ENCODE measurements around the gene SF3A1. TPM values are rescaled to one million over a fixed set of nuclear protein-coding genes. Genes with fewer than 3 reads are reported as not detected.
A peak's percentile ranks its signal among the peaks of the same experiment; 100 is the strongest.

SF3A1 gene
- total RNA-seq, 2 donors from 2014 or later, result 229 to 281 TPM

- no peak overlapping the region for H3K27ac Mint-ChIP-seq
- no peaks in the 10 kb centered on the region for H3K36me3 Mint-ChIP-seq
- no peaks in the 10 kb centered on the region for H3K9me3 Mint-ChIP-seq
- DNase-seq (ENCODE audit: low spot score in 2 of 2), result no peak
- no peak for ATAC-seq
Measured at GRCh38 chr22:30392661-30393321, 36.1 kb upstream of the SF3A1 start.

GRCh38 chr22:30390974-30391691, 34.4 kb upstream of the SF3A1 start:
- no peaks in the 10 kb centered on the region for H3K36me3 Mint-ChIP-seq
- ATAC-seq (peak; percentile 66 to 69), DNase-seq (ENCODE audit: low spot score in 2 of 2) (peak; percentile 77 to 79)
- peak overlapping the region; percentile 50 to 84 for H3K27ac Mint-ChIP-seq
- no peaks in the 10 kb centered on the region for H3K9me3 Mint-ChIP-seq

- ATAC-seq, result peak; percentile 80 to 86
Measured at GRCh38 chr22:30386960-30387827, 30.5 kb upstream of the SF3A1 start, which contains the start of gene RNF215. TSS of gene RNF215 (minus strand) at chr22:30387411. CDS start at chr22:30387313, 98 bp downstream.

GRCh38 chr22:30386608-30386959, 29.9 kb upstream of the SF3A1 start:
- DNase-seq (ENCODE audit: low spot score in 2 of 2) (no peak), ATAC-seq (no peak)
- Mint-ChIP-seq H3K36me3 (no peaks in the 10 kb centered on the region), H3K9me3 (no peaks in the 10 kb centered on the region), H3K27ac (peak overlapping the region in 1 of 2 donors; percentile 60)

More at GRCh38 chr22:30386960-30387827, 30.5 kb upstream of the SF3A1 start, which contains the start of gene RNF215:
- DNase-seq (ENCODE audit: low spot score in 2 of 2), result peak; percentile 89 to 90
- Mint-ChIP-seq H3K36me3 (no peaks in the 10 kb centered on the region), H3K27ac (peak within 1 kb of the TSS; percentile 57 to 60), H3K9me3 (no peaks in the 10 kb centered on the region)

GRCh38 chr22:30385942-30386341, 29.2 kb upstream of the SF3A1 start:
- no peak for ATAC-seq
- Mint-ChIP-seq H3K36me3 (no peaks in the 10 kb centered on the region), H3K27ac (no peak overlapping the region), H3K9me3 (no peaks in the 10 kb centered on the region)
- DNase-seq (ENCODE audit: low spot score in 2 of 2), result no peak

GRCh38 chr22:30383061-30383460, 26.4 kb upstream of the SF3A1 start:
- no peak for DNase-seq (ENCODE audit: low spot score in 2 of 2)
- ATAC-seq, result no peak
- Mint-ChIP-seq H3K27ac (no peak overlapping the region), H3K36me3 (no peaks in the 10 kb centered on the region), H3K9me3 (no peaks in the 10 kb centered on the region)

GRCh38 chr22:30382340-30382739, 25.6 kb upstream of the SF3A1 start:
- no peak for ATAC-seq
- Mint-ChIP-seq H3K9me3 (no peaks in the 10 kb centered on the region), H3K36me3 (no peaks in the 10 kb centered on the region)

GRCh38 chr22:30381264-30381663, 24.6 kb upstream of the SF3A1 start:
- ATAC-seq (peak; percentile 62 to 85), DNase-seq (ENCODE audit: low spot score in 2 of 2) (no peak)
- H3K9me3 Mint-ChIP-seq, result no peaks in the 10 kb centered on the region
- H3K27ac Mint-ChIP-seq, result peak overlapping the region; percentile 5 to 24
- H3K36me3 Mint-ChIP-seq, result no peaks in the 10 kb centered on the region

More at GRCh38 chr22:30382340-30382739, 25.6 kb upstream of the SF3A1 start:
- DNase-seq (ENCODE audit: low spot score in 2 of 2), result no peak
- no peak overlapping the region for H3K27ac Mint-ChIP-seq

- ATAC-seq, result no peak
- H3K27ac Mint-ChIP-seq, result no peak overlapping the region
- H3K9me3 Mint-ChIP-seq, result no peaks in the 10 kb centered on the region
- no peaks in the 10 kb centered on the region for H3K36me3 Mint-ChIP-seq
- DNase-seq (ENCODE audit: low spot score in 2 of 2), result no peak
Measured at GRCh38 chr22:30380011-30380410, 23.3 kb upstream of the SF3A1 start.

- DNase-seq (ENCODE audit: low spot score in 2 of 2), result no peak
- Mint-ChIP-seq H3K9me3 (no peaks in the 10 kb centered on the region), H3K36me3 (no peaks in the 10 kb centered on the region), H3K27ac (peak overlapping the region in 1 of 2 donors; percentile 17)
- no peak for ATAC-seq
Measured at GRCh38 chr22:30375312-30375849, 18.7 kb upstream of the SF3A1 start.

GRCh38 chr22:30373331-30374325, 16.9 kb upstream of the SF3A1 start:
- no peak for ATAC-seq
- H3K27ac Mint-ChIP-seq, result no peak overlapping the region
- DNase-seq (ENCODE audit: low spot score in 2 of 2), result no peak
- no peaks in the 10 kb centered on the region for H3K36me3 Mint-ChIP-seq
- no peaks in the 10 kb centered on the region for H3K9me3 Mint-ChIP-seq

GRCh38 chr22:30372915-30373314, 16.2 kb upstream of the SF3A1 start:
- Mint-ChIP-seq H3K27ac (no peak overlapping the region), H3K9me3 (no peaks in the 10 kb centered on the region)

GRCh38 chr22:30371981-30372380, 15.3 kb upstream of the SF3A1 start:
- no peaks in the 10 kb centered on the region for H3K36me3 Mint-ChIP-seq
- H3K27ac Mint-ChIP-seq, result no peak overlapping the region
- DNase-seq (ENCODE audit: low spot score in 2 of 2) (no peak), ATAC-seq (no peak)
- no peaks in the 10 kb centered on the region for H3K9me3 Mint-ChIP-seq

More at GRCh38 chr22:30372915-30373314, 16.2 kb upstream of the SF3A1 start:
- H3K36me3 Mint-ChIP-seq, result no peaks in the 10 kb centered on the region
- no peak for DNase-seq (ENCODE audit: low spot score in 2 of 2)
- no peak for ATAC-seq

- Mint-ChIP-seq H3K9me3 (no peaks in the 10 kb centered on the region), H3K36me3 (no peaks in the 10 kb centered on the region), H3K27ac (no peak overlapping the region)
- DNase-seq (ENCODE audit: low spot score in 2 of 2) (no peak), ATAC-seq (no peak)
Measured at GRCh38 chr22:30371321-30371720, 14.6 kb upstream of the SF3A1 start.

GRCh38 chr22:30370641-30371230, 14.0 kb upstream of the SF3A1 start:
- H3K27ac Mint-ChIP-seq, result peak overlapping the region; percentile 27 to 88
- DNase-seq (ENCODE audit: low spot score in 2 of 2) (no peak), ATAC-seq (no peak)
- H3K36me3 Mint-ChIP-seq, result no peaks in the 10 kb centered on the region
- H3K9me3 Mint-ChIP-seq, result no peaks in the 10 kb centered on the region
